Astrocyte (in vitro differentiated cells and primary cell): ENCODE measurements around the gene DHH. TPM values are rescaled to one million over a fixed set of nuclear protein-coding genes. Genes with fewer than 3 reads are reported as not detected.

Experiments used
- DNase-seq: peaks from one replicate; pipeline ENCODE4 v3.0.0-alpha.2; 2010; ENCODE audit warnings: low read depth
- FAIRE-seq: peaks from 2 replicates; lab custom pipeline; 2011; peaks lifted over from hg19 to GRCh38; lab: Jason Lieb, UNC
- H2AFZ ChIP-seq: 2 replicates; pipeline ENCODE4 v1.6.0; 2012; ENCODE audit warnings: low read depth, low read length, inconsistent platforms
- H3K27ac ChIP-seq: 2 replicates; pipeline ENCODE4 v1.5.1; 2011; ENCODE audit warnings: low read depth, low read length, inconsistent platforms
- H3K27me3 ChIP-seq: 2 replicates; pipeline ENCODE4 v1.6.0; 2011; ENCODE audit warnings: low read length, inconsistent platforms; ENCODE audit not compliant: insufficient read depth
- H3K36me3 ChIP-seq: 2 replicates; pipeline ENCODE4 v1.5.1; 2011; ENCODE audit warnings: low read length, inconsistent platforms; ENCODE audit not compliant: insufficient read depth
- H3K4me1 ChIP-seq: 2 replicates; pipeline ENCODE4 v1.5.1; 2011; ENCODE audit warnings: low read length, inconsistent platforms; ENCODE audit not compliant: insufficient read depth
- H3K4me2 ChIP-seq: 2 replicates; pipeline ENCODE4 v1.6.0; 2012; ENCODE audit warnings: low read length, inconsistent platforms
- H3K4me3 ChIP-seq: 2 replicates; pipeline ENCODE4 v1.5.1; 2011; ENCODE audit warnings: low read depth, mild to moderate bottlenecking, low read length, inconsistent platforms; ENCODE audit not compliant: insufficient read depth
- H3K79me2 ChIP-seq: 2 replicates; pipeline ENCODE4 v1.6.0; 2012; ENCODE audit warnings: mild to moderate bottlenecking, low read length, inconsistent platforms; ENCODE audit not compliant: insufficient read depth
- H3K9ac ChIP-seq: 2 replicates; pipeline ENCODE4 v1.6.0; 2012; ENCODE audit warnings: mild to moderate bottlenecking, low read length, inconsistent platforms
- H3K9me3 ChIP-seq: 2 replicates; pipeline ENCODE4 v1.5.1; 2012; ENCODE audit warnings: low read depth, mild to moderate bottlenecking, low read length, inconsistent platforms; ENCODE audit not compliant: insufficient read depth
- H4K20me1 ChIP-seq: 2 replicates; pipeline ENCODE4 v1.6.0; 2012; ENCODE audit warnings: low read length, inconsistent platforms; ENCODE audit not compliant: insufficient read depth
- H3K27ac Mint-ChIP-seq: one replicate; pipeline ENCODE4 v1.8.0; 2021; ENCODE audit warnings: mild to moderate bottlenecking, mixed read lengths; ENCODE audit not compliant: unreplicated experiment
- H3K27me3 Mint-ChIP-seq: one replicate; pipeline ENCODE4 v1.8.0; 2021; ENCODE audit warnings: low read depth, mixed read lengths; ENCODE audit not compliant: unreplicated experiment
- H3K36me3 Mint-ChIP-seq: one replicate; pipeline ENCODE4 v1.8.0; 2021; ENCODE audit warnings: low read depth, mixed read lengths; ENCODE audit not compliant: unreplicated experiment
- H3K4me1 Mint-ChIP-seq: one replicate; pipeline ENCODE4 v1.8.0; 2021; ENCODE audit warnings: low read depth, mixed read lengths; ENCODE audit not compliant: unreplicated experiment
- H3K4me3 Mint-ChIP-seq: one replicate; pipeline ENCODE4 v1.8.0; 2021; ENCODE audit warnings: mild to moderate bottlenecking, moderate library complexity, mixed read lengths; ENCODE audit not compliant: unreplicated experiment
- H3K9me3 Mint-ChIP-seq: one replicate; pipeline ENCODE4 v1.8.0; 2021; ENCODE audit warnings: mild to moderate bottlenecking, mixed read lengths; ENCODE audit not compliant: unreplicated experiment
- CTCF ChIP-seq: IDR thresholded peaks from 2 replicates; pipeline ENCODE4 v1.5.1; 2011; ENCODE audit warnings: low read depth, mild to moderate bottlenecking, inconsistent platforms, low read length, moderate library complexity; ENCODE audit not compliant: insufficient read depth
- EZH2 ChIP-seq: IDR thresholded peaks from 2 replicates; pipeline ENCODE4 v1.6.1; 2012; ENCODE audit warnings: mild to moderate bottlenecking, low read length, inconsistent platforms; ENCODE audit not compliant: insufficient read depth
- total RNA-seq: library from RNA; stranded (reverse); gene quantifications from 2 replicates; pipeline ENCODE4 v1.2.1, GENCODE V29; 2021

The DHH gene
- total RNA-seq, 1 donor from 2014 or later = 0.16 TPM

DNA sequence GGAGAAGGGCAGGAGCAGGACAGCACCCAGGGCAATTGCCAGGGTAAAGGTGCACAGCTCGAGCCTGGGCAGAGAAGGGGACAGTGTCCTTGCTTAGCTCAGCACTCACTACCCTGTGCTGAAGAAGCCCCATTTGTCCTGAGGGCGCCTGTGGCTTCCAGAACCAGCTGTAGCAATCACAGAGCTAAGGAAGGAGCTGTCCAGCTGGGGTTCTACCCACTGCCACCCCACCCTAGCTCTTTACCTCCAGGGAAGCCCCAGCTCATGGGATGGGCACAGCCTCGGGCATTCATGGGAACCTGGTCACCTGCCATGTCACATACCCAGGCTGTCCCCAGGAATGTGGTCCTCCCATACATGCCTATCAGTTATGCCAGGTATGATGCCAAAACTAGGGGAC is 10.2 kb upstream of the DHH start:
- no peak for FAIRE-seq
- Histone ChIP-seq H3K79me2 (peaks cover 48% of the 10 kb centered on the region), H3K27me3 (no peaks in the 10 kb centered on the region), H3K4me2 (no peak overlapping the region), H3K9me3 (no peaks in the 10 kb centered on the region), H3K36me3 (peaks cover 36% of the 10 kb centered on the region), H3K27ac (no peak overlapping the region), H4K20me1 (peaks cover 76% of the 10 kb centered on the region), H3K4me1 (peaks cover 21% of the 10 kb centered on the region), H3K9ac (no peak overlapping the region), H3K4me3 (no peak overlapping the region), H2AFZ (no peak overlapping the region)
- Mint-ChIP-seq H3K4me3 (no peak overlapping the region), H3K27me3 (no peaks in the 10 kb centered on the region), H3K27ac (no peak overlapping the region), H3K4me1 (peaks cover 7% of the 10 kb centered on the region), H3K9me3 (peaks cover 2% of the 10 kb centered on the region), H3K36me3 (peaks cover 29% of the 10 kb centered on the region)
- no peak for DNase-seq
- TF ChIP-seq CTCF (no peak), EZH2 (no peak)

DNA sequence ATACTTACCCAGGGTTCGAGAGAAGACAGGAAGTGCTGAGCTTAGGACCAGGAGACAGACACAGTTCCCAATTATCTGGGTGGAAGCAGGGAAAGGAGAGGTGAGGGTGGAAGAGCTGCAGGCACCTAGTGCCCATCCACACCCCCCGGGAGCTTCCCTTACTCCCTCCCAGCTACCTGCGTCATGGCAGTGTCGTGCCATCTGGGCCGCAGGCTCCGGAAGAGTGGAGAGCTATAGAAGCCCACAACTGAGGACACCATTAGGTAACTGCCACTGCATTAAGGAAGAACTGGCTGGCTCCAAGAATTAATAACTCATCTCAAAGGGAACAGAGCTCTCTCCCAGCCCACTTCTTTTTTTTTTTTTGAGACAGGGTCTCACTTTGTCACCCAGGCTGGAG is 5.8 kb upstream of the DHH start:
- peaks cover 36% of the 10 kb centered on the region for H3K36me3 Mint-ChIP-seq
- DNase-seq = no peak
- FAIRE-seq = no peak

More for the DNA sequence above, 5.8 kb upstream of the DHH start:
- TF ChIP-seq CTCF = no peak
- no peak for TF ChIP-seq EZH2
- Histone ChIP-seq H3K27me3 (peaks cover 3% of the 10 kb centered on the region), H3K4me2 (no peak overlapping the region), H3K9ac (no peak overlapping the region), H2AFZ (no peak overlapping the region), H3K27ac (no peak overlapping the region), H3K4me3 (no peak overlapping the region), H3K4me1 (peaks cover 2% of the 10 kb centered on the region), H3K79me2 (peaks cover 11% of the 10 kb centered on the region), H4K20me1 (peaks cover 60% of the 10 kb centered on the region), H3K9me3 (no peaks in the 10 kb centered on the region), H3K36me3 (peaks cover 51% of the 10 kb centered on the region)
- H3K4me3 Mint-ChIP-seq = no peak overlapping the region
- peaks cover 2% of the 10 kb centered on the region for H3K9me3 Mint-ChIP-seq
- no peaks in the 10 kb centered on the region for H3K4me1 Mint-ChIP-seq
- H3K27me3 Mint-ChIP-seq = peaks cover 8% of the 10 kb centered on the region
- H3K27ac Mint-ChIP-seq = no peak overlapping the region
